Measurements from ENCODE around the gene CPPED1. TPM values are rescaled to one million over a fixed set of nuclear protein-coding genes. Genes with fewer than 3 reads are reported as not detected.

Gene CPPED1
- total RNA-seq, 1 donor from 2014 or later = 7.7 TPM

DNA sequence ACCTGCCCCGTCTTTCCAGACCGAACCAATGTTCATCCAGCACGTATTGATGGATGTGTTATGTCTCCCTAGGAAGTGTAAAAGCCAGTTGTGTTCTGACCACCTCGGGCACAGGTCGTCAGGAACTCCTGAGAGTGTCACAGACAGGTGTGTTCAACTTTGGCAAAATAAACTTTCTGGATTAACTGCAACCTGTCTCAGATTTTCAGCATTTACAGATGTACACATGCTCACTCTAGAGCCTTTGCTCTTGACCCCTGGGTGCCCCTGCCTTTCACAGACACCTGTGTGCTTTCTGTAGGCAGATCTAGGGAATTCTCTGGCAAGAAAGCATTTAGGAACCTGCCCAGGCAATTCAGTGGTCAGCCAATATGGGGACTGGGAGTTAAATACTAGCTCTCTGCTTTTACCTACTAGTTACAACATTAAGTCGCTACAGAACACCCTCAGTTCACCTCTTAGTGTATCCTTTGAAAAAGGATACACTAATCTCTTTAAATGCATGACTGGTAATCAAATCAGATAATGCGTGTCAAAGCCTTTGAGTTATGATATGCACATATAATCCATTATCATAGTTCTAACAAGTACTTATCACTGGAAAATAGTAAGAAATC is 188.9 kb downstream of the CPPED1 start:
- Mint-ChIP-seq H3K9me3 (no peaks in the 10 kb centered on the region), H3K27me3 (ENCODE audit: low read depth) (peaks cover 23% of the 10 kb centered on the region), H3K36me3 (no peaks in the 10 kb centered on the region), H3K27ac (no peak overlapping the region), H3K4me3 (no peak overlapping the region), H3K4me1 (peaks cover 3% of the 10 kb centered on the region)
- DNase-seq (ENCODE audit: low spot score in 2 of 2, unreplicated experiment in 2 of 2) = no peak
- TF ChIP-seq, protein P1, sequence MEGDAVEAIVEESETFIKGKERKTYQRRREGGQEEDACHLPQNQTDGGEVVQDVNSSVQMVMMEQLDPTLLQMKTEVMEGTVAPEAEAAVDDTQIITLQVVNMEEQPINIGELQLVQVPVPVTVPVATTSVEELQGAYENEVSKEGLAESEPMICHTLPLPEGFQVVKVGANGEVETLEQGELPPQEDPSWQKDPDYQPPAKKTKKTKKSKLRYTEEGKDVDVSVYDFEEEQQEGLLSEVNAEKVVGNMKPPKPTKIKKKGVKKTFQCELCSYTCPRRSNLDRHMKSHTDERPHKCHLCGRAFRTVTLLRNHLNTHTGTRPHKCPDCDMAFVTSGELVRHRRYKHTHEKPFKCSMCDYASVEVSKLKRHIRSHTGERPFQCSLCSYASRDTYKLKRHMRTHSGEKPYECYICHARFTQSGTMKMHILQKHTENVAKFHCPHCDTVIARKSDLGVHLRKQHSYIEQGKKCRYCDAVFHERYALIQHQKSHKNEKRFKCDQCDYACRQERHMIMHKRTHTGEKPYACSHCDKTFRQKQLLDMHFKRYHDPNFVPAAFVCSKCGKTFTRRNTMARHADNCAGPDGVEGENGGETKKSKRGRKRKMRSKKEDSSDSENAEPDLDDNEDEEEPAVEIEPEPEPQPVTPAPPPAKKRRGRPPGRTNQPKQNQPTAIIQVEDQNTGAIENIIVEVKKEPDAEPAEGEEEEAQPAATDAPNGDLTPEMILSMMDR (IDR thresholded peaks at IDR 0.05; ENCODE audit: unreplicated experiment) = no peak

DNA sequence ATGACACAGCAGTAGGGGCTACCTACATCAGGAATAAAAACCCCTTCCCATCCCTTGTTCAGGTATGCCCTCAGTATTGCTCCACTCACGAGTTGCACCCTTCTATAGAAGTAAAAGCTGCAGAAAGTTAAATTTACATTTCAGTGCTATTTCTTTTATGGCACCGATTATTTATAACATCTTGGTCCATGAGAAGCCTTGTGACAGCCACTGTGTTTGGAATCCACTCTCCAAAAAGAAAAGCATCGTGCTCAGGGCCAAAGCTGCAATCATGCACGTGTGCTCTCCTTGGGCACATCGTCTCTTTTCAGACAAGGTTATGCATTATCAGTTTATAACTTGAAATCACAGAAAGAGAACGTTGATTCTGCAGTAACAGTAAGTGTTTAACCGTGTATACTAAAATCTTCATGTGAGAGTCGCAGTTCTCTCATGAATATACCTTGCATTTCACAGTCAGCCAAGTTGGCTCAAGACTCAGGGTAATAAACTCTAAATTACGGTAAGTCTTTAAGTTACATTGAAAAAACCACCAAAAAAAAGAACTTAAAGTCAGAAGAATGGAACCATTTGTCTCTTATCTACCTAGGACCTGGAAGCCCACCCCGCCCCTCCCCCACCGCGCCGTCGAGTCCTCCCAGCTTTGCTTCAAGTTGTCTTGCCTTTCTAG is 189.6 kb downstream of the CPPED1 start:
- Mint-ChIP-seq H3K9me3 (no peaks in the 10 kb centered on the region), H3K4me1 (peaks cover under 1% of the 10 kb centered on the region), H3K36me3 (no peaks in the 10 kb centered on the region), H3K27me3 (ENCODE audit: low read depth) (peaks cover 23% of the 10 kb centered on the region), H3K4me3 (no peak overlapping the region), H3K27ac (no peak overlapping the region)
- TF ChIP-seq, protein P1 (IDR thresholded peaks at IDR 0.05; ENCODE audit: unreplicated experiment) = no peak
- DNase-seq (ENCODE audit: low spot score in 2 of 2, unreplicated experiment in 2 of 2) = no peak

DNA sequence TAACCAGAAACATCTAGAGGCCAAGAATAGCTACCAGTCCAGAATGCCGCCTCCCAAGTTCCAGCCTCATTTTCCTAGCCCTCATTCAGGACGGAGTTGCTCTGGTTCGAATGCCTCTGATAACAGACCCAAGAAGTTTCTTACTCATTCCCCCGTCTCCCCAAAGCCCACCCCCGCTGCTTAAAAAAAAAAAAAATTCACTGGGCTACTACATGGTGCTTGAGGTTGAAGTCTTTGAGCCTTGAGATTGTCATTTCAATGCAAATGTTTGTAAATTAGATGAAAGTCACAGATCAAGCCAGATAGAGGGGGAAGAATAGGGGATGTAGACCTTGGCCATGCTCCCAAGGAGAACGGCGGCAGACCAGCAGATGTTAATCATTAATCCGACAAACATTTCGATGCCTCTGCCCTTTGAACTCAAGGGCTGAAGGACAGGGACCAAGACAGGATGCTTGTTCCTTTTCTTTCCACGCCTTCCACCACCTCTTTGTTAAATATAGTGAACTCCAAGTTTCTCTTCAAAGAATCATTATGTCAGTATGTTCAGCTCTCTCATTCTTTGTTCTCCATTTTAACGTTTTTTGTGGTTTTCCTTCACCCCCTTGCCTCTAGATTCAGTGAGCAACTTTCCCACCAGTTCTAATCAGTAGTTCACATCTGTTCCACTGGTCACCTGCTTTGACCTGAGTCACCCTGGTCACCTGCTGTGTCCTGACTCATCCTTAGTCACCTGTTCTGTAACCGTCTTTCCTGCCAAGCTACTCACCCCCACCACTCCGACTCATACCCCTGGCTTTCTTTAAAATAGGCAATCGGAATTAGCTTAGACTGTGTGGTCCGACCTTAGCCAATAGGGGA is 190.3 kb downstream of the CPPED1 start:
- no peak overlapping the region for H3K27ac Mint-ChIP-seq
- H3K4me1 Mint-ChIP-seq = no peaks in the 10 kb centered on the region
- no peaks in the 10 kb centered on the region for H3K36me3 Mint-ChIP-seq
- peaks cover 23% of the 10 kb centered on the region for H3K27me3 Mint-ChIP-seq (ENCODE audit: low read depth)
- no peaks in the 10 kb centered on the region for H3K9me3 Mint-ChIP-seq
- no peak overlapping the region for H3K4me3 Mint-ChIP-seq
- TF ChIP-seq, protein P1 (IDR thresholded peaks at IDR 0.05; ENCODE audit: unreplicated experiment) = no peak
- no peak for DNase-seq (ENCODE audit: low spot score in 2 of 2, unreplicated experiment in 2 of 2)

DNA sequence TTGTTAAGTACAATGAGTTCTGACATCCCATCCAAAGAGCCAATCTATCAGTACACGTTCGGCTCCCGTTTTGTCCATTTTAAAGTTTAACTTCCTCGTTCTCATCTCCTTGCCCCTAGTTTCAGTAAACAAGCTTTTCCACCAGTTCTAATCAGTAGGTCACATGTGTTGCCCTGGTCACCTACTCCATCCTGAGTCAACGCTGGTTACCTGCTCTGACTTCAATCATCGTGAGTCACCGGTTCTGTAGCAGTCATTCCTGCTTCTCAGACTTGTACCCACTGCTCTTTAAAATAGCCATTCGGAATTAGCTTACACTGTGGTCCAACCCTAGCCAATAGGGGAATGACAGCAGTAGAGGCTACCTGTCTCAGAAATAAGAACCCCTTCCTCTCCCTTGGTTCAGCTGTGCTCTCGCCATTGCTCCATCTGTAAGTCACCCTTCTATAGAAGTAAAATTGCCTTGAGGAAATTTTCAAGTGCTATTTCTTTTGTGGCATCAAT is 191.0 kb downstream of the CPPED1 start:
- no peaks in the 10 kb centered on the region for H3K4me1 Mint-ChIP-seq
- TF ChIP-seq, protein P1 (IDR thresholded peaks at IDR 0.05; ENCODE audit: unreplicated experiment) = no peak
- H3K27me3 Mint-ChIP-seq (ENCODE audit: low read depth) = peaks cover 23% of the 10 kb centered on the region
- H3K27ac Mint-ChIP-seq = no peak overlapping the region
- peaks cover 5% of the 10 kb centered on the region for H3K9me3 Mint-ChIP-seq
- no peak for DNase-seq (ENCODE audit: low spot score in 2 of 2, unreplicated experiment in 2 of 2)
- H3K4me3 Mint-ChIP-seq = no peak overlapping the region
- no peaks in the 10 kb centered on the region for H3K36me3 Mint-ChIP-seq

DNA sequence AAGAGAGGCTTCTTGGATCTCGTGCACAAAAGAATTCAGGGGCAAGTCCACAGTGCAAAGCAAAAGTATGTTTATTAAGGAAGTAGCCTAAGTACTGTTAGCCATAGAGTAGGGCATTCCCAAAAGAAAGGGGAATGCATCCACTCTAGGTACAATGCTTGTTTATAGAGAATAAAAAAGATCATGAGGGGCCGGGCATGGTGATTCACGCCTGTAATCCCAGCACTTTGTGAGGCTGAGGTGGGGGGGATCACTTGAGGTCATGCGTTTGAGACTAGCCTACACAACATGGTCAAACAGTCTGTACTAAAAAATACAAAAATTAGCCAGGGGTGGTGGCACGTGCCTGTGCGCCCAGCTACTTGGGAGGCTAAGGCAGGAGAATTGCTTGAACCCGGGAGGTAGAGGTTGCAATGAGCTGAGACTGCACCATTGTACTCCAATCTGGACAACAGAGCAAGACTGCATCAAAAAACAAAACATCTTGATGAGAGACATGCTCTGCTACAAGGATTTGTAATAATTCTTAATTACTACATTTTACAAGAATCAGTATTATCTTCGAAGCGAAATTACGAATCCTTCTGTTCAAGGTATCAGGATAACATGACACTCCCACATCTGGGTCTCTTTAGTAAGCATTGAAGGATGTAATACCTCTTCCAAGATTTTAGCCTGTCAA is 191.6 kb downstream of the CPPED1 start:
- Mint-ChIP-seq H3K27ac (no peak overlapping the region), H3K4me3 (no peak overlapping the region), H3K36me3 (no peaks in the 10 kb centered on the region), H3K27me3 (ENCODE audit: low read depth) (peaks cover 23% of the 10 kb centered on the region), H3K4me1 (no peaks in the 10 kb centered on the region), H3K9me3 (peaks cover 9% of the 10 kb centered on the region)
- DNase-seq (ENCODE audit: low spot score in 2 of 2, unreplicated experiment in 2 of 2) = no peak
- TF ChIP-seq, protein P1 (IDR thresholded peaks at IDR 0.05; ENCODE audit: unreplicated experiment) = no peak

All from mesothelial cell of epicardium (in vitro differentiated cells).